Nephron (organoid): ENCODE data around the gene SSR2.

Experiments
- H3K27ac Mint-ChIP-seq, 3 experiments: 2 replicates each; pipeline ENCODE4 v1.8.0; 2020; ENCODE audit warnings: mixed read lengths in 3 of 3, mild to moderate bottlenecking in 2 of 3, moderate library complexity in 1 of 3
- H3K27me3 Mint-ChIP-seq: 2 replicates; pipeline ENCODE4 v1.8.0; 2021; ENCODE audit warnings: low read depth, mild to moderate bottlenecking, moderate library complexity, mixed read lengths
- H3K36me3 Mint-ChIP-seq: 2 replicates; pipeline ENCODE4 v1.8.0; 2020; ENCODE audit warnings: low read depth, mixed read lengths
- H3K4me1 Mint-ChIP-seq: 2 replicates; pipeline ENCODE4 v1.8.0; 2020; ENCODE audit warnings: mixed read lengths
- H3K4me3 Mint-ChIP-seq, 3 experiments: 2 replicates each; pipeline ENCODE4 v1.8.0; 2020; ENCODE audit warnings: mild to moderate bottlenecking in 3 of 3, mixed read lengths in 3 of 3, moderate library complexity in 2 of 3
- H3K9me3 Mint-ChIP-seq: 2 replicates; pipeline ENCODE4 v1.8.0; 2020; ENCODE audit warnings: mixed read lengths
- CTCF ChIP-seq, 3 experiments: fragments of 200-600 bp; sonication (generic); IDR thresholded peaks; one replicate each; pipeline ENCODE4 v1.5.0; 2021; ENCODE audit warnings: antibody characterized with exemption in 3 of 3; ENCODE audit not compliant: unreplicated experiment in 3 of 3

Gene SSR2

GRCh38 chr1:155964193-155964592 lies 56.6 kb downstream of the SSR2 start:
- Mint-ChIP-seq H3K27me3 (no peaks in the 10 kb centered on the region), H3K4me3 (no peak overlapping the region), H3K27ac (peak overlapping the region in 1 of 3 experiments; percentile 89), H3K36me3 (peaks cover 67% of the 10 kb centered on the region), H3K4me1 (peaks cover 48% of the 10 kb centered on the region), H3K9me3 (no peaks in the 10 kb centered on the region)
- TF ChIP-seq CTCF (IDR thresholded peaks at IDR 0.05; ENCODE audit: unreplicated experiment in 3 of 3) = no peak

GRCh38 chr1:155962599-155963211 lies 58.0 kb downstream of the SSR2 start:
- Mint-ChIP-seq H3K4me3 (no peak overlapping the region), H3K27me3 (no peaks in the 10 kb centered on the region), H3K36me3 (peaks cover 64% of the 10 kb centered on the region), H3K27ac (no peak overlapping the region), H3K9me3 (no peaks in the 10 kb centered on the region), H3K4me1 (peaks cover 33% of the 10 kb centered on the region)
- no peak for TF ChIP-seq CTCF (IDR thresholded peaks at IDR 0.05; ENCODE audit: unreplicated experiment in 3 of 3)

GRCh38 chr1:155961937-155962336 lies 58.8 kb downstream of the SSR2 start:
- Mint-ChIP-seq H3K4me1 (peaks cover 26% of the 10 kb centered on the region), H3K27ac (peak overlapping the region in 2 of 3 experiments; percentile 44 to 88), H3K4me3 (no peak overlapping the region), H3K9me3 (no peaks in the 10 kb centered on the region), H3K27me3 (no peaks in the 10 kb centered on the region), H3K36me3 (peaks cover 68% of the 10 kb centered on the region)
- TF ChIP-seq CTCF (IDR thresholded peaks at IDR 0.05; ENCODE audit: unreplicated experiment in 3 of 3) = no peak

GRCh38 chr1:155960081-155960745 lies 60.5 kb downstream of the SSR2 start:
- H3K4me3 Mint-ChIP-seq = peak overlapping the region in 2 of 3 experiments; percentile 8 to 34
- peaks cover 14% of the 10 kb centered on the region for H3K4me1 Mint-ChIP-seq
- TF ChIP-seq CTCF (IDR thresholded peaks at IDR 0.05; ENCODE audit: unreplicated experiment in 3 of 3) = no peak
- H3K9me3 Mint-ChIP-seq = no peaks in the 10 kb centered on the region
- no peaks in the 10 kb centered on the region for H3K27me3 Mint-ChIP-seq
- peaks cover 63% of the 10 kb centered on the region for H3K36me3 Mint-ChIP-seq
- H3K27ac Mint-ChIP-seq = peak overlapping the region; percentile 43 to 88 (median 48)
